Renal cortical epithelial cell (primary cell): ENCODE measurements around the gene LMLN. TPM values are rescaled to one million over a fixed set of nuclear protein-coding genes. Genes with fewer than 3 reads are reported as not detected.
"Not testable (repeated sequence)": the region's sequence is repeated elsewhere in the genome, so short reads cannot be mapped to it uniquely, and the experiment has no call there.

Source experiments
- DNase-seq: peaks from one replicate; pipeline ENCODE4 v3.0.0-alpha.2; 2011; ENCODE audit warnings: low read depth
- total RNA-seq: library from RNA; depleted of rRNA; stranded (reverse); fragments of >200 nt; gene quantifications from 2 replicates; pipeline ENCODE4 v1.2.3, GENCODE V29; 2014

The LMLN gene, protein sequence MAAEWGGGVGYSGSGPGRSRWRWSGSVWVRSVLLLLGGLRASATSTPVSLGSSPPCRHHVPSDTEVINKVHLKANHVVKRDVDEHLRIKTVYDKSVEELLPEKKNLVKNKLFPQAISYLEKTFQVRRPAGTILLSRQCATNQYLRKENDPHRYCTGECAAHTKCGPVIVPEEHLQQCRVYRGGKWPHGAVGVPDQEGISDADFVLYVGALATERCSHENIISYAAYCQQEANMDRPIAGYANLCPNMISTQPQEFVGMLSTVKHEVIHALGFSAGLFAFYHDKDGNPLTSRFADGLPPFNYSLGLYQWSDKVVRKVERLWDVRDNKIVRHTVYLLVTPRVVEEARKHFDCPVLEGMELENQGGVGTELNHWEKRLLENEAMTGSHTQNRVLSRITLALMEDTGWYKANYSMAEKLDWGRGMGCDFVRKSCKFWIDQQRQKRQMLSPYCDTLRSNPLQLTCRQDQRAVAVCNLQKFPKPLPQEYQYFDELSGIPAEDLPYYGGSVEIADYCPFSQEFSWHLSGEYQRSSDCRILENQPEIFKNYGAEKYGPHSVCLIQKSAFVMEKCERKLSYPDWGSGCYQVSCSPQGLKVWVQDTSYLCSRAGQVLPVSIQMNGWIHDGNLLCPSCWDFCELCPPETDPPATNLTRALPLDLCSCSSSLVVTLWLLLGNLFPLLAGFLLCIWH
- 5.2 and 18.2 TPM in 2 replicates for total RNA-seq

GRCh38 chr3:197959891-197960693 lies at the start of gene LMLN:
Gene LMLN, plus strand, starts transcription at chr3:197960217. Its CDS starts 29 bp downstream, at chr3:197960246.
- peak; percentile 89 for DNase-seq

GRCh38 chr3:197912741-197913476 lies 47.1 kb upstream of the LMLN start:
- DNase-seq, result no peak

- no peak for DNase-seq
Measured at GRCh38 chr3:197913641-197914380, 46.2 kb upstream of the LMLN start.

DNA sequence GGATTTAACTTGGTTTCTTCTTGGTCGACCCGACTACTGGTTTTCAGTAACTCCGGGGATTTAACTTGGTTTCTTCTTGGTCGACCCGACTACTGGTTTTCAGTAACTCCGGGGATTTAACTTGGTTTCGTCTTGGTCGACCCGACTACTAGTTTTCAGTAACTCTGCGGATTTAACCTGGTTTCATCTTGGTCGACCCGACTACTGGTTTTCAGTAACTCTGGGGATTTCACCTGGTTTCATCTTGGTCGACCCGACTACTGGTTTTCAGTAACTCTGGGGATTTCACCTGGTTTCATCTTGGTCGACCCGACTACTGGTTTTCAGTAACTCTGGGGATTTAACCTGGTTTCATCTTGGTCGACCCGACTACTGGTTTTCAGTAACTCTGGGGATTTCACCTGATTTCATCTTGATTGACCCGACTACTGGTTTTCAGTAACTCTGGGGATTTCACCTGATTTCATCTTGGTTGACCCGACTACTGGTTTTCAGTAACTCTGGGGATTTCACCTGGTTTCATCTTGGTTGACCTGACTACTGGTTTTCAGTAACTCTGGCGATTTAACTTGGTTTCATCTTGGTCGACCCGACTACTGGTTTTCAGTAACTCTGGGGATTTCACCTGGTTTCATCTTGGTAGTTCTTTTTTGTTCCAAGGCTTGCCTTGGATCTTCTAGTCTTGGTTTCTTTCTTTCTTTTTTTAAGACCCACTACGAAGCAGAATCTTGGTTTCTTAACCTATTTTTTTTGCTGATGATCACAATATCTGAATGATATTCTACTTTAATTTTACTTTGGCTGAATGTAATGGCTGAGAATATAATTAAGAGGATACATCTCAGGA lies 38.4 kb upstream of the LMLN start:
- not testable (repeated sequence) for DNase-seq

- DNase-seq, result no peak
Measured at GRCh38 chr3:197926418-197926817, 33.6 kb upstream of the LMLN start.

DNA sequence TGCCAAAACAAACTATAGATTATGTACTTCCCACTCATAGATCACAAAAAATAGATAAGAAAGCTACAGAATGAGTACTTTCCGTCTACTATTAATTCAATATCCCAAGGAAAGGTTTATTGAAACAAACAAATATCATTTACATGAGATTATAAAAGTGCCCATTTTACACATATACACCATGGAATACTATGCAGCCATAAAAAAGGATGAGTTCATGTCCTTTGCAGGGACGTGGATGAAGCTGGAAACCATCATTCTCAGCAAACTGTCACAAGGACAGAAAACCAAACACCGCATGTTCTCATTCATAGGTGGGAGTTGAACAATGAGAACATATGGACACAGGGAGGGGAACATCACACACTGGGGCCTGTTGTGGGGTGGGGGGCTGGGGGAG lies 32.4 kb upstream of the LMLN start:
- not testable (repeated sequence) for DNase-seq

GRCh38 chr3:197936819-197937384 lies 23.1 kb upstream of the LMLN start:
- no peak for DNase-seq

DNA sequence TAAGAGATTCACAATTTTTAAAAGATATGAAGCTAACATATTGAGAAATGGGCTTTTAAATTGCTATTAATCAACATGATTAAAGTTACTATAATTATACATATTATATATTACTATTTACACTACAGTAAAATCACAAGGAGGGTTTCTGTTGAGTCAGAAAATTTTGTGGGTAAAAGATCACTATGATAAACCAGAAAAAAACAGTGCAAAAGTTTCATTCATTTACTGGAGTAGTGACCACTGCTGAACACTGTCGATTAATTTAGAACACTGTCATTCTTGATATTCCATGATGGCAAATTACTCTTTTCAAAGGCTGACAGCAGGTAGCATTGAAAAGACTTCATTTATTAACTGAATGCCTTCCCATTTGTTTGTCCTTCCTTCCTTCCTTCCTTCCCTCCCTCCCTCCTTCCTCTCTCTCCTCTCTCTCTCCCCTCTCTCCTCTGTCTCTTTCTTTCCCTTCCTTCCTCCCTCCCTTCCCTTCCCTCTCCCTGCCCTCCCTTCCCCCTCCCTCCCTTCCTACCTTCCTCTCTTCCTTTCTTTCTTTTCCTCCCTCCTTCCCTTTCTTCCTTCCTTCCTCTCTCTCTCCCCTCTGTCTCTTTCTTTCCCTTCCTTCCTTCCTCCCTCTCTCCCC lies 19.2 kb upstream of the LMLN start:
- DNase-seq, result no peak

GRCh38 chr3:197942956-197943556 lies 17.0 kb upstream of the LMLN start:
- DNase-seq, result peak; percentile 55

DNA sequence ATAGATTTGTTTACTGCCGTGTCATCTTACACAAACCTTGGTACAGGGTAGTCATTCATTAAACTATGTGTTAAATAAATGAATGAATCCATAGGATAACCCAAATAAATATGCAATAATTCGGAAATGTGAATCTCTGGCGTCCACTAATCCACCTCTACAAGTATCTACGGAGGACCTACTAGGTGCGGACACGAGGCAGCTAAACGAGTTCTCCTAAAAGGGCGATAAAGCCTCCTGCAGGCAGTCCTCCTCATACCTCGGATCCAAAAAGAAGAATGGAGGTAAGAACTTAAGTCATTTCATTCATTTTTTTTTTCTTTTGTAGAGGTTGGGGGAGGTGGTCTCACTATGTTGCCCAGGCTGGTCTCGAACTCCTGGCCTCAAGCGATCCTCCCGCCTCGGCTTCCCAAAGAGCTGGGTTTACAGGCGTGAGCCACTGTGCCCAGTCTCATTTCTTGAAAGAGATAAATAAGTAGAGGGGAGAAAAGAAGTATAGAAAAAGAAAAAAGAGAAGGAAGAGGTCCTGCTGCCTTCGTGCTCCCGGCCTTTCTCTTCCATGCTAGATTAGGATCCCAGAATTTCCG lies 10.7 kb upstream of the LMLN start:
- no peak for DNase-seq

DNA sequence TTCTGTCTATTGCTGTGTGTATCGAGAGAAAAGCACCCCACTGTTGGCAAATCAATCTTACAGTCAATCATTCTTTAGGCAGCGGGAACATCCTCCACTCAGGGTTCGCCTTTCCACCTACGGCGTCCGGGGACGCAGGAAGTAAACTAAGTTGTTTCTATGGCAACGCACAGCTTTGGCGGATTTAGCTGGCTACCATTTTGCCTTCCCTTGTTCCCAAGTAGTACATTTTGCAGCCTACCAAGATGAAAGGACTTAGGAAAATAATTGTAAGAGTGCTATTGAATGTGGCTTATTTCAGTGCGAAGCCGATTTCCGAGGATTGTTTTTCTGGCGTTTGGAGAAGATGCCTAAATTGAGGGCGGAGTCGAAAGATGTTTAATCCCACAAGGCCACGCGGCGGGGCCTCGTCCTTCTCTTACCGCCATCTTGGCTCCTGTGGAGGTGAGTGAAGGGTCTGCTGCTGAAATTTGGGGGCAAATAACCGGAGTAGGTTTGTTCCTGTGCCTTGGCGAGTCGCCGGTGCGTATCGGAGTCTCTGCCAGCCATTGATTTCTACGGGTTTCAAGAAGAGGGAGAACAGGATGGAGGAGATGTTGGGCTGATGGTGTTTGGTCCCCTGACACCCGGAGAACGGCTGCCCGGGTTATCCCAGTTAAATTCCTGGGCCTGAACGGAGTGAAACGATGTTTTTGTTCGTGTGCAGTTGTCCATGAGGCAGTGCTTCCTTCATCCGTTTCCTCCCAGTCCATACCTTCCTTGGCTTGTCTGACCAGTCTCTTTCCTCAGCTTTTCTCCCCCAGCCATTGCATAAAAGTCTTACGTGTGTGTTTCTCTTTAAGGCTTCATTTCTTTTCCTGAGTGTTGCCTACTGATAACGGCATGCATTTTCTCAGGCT lies 10.0 kb upstream of the LMLN start, which contains the start of gene RPL35A:
RPL35A (plus strand) TSS at position 413 of the 899 bp plus-strand sequence. CDS start 778 bp downstream, outside the sequence.
- DNase-seq, result peak; percentile 96

DNA sequence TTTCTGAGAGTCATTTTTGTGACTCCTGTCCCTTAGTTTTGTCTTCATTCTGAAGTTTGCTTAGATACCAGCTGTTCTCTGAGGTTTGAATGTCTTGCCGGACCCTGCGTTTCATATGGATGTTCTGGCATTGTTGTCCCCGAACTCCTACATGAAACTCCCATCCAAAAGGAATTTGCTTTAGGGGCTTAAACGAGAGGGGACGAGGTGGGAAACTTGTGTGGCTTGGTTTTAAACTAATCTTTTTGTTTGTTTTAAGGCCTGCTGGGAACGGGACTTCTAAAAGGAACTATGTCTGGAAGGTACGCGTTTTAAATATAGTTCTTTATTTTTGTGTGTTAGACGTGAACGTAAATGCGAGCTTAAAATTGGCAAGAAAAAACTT lies 9.3 kb upstream of the LMLN start:
- no peak for DNase-seq

GRCh38 chr3:197951392-197951990 lies 8.5 kb upstream of the LMLN start:
- no peak for DNase-seq

DNA sequence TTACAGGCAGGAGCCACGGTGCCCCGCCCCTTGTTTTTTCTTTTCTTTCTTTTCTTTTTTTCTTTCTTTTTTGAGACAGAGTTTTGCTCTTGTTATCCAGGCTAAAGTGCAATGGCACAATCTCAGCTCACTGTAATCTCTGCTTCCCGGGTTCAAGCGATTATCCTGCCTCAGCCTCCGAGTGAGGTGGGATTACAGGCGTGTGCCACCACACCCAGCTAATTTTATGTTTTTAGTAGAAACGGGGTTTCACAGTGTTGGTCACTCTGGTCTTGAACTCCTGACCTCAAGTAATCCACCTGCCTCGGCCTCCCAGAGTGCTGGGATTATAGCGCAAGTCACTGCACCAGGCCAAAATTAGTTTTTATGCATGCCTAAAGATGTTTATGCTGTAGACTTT lies 7.6 kb upstream of the LMLN start:
- DNase-seq, result no peak

DNA sequence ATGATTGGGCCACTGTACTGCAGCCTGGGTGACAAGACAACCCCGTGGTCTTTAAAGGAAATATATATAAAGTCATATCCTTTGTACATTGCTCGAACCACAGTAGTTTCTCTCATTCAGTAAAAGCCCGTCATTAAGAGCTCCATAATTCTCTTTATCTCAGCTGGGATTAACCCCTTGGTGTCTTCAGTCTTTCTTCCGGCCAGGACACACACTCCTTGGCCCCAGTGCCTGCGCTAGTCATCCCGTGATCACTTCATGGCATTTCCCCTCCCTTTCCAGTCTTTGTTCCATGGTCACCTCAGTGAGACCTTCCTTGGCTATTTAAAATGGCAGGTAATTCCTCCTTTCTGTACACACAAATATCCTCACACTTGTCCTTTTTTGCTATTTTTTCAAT lies 6.7 kb upstream of the LMLN start:
- DNase-seq, result no peak

DNA sequence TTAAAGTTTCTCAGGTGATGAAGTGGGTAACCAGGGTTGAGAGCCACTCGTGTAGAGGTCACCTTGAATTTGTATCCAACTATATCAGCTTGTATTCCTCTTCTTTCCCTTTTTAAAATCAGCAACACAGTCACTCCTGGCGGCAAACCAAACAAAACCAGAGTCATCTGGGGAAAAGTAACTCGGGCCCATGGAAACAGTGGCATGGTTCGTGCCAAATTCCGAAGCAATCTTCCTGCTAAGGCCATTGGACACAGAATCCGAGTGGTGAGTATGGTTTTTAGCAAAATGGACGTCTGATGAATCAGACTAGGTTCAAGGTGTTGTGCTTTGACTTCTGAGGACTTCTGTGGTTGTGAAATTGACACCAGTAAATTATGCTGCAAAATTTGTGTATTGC lies 6.1 kb upstream of the LMLN start:
- DNase-seq, result no peak
